ENCODE results near the gene BTBD18.

- no peak for TF ChIP-seq MAX (IDR thresholded peaks at IDR 0.05)
- TF ChIP-seq TAF1 (IDR thresholded peaks at IDR 0.05; ENCODE audit: low read depth) = no peak
- no peak for TF ChIP-seq USF1 (IDR thresholded peaks at IDR 0.05)
- TF ChIP-seq ZBTB7A (IDR thresholded peaks at IDR 0.05; ENCODE audit: low read depth) = no peak
- TF ChIP-seq CEBPB (IDR thresholded peaks at IDR 0.05) = no peak
- no peak for TF ChIP-seq YY1 (IDR thresholded peaks at IDR 0.05; ENCODE audit: low read depth)
- no peak for TF ChIP-seq REST (IDR thresholded peaks at IDR 0.05; ENCODE audit: low read depth)
- no peak for TF ChIP-seq RAD21 (IDR thresholded peaks at IDR 0.05; ENCODE audit: low read depth)
- no peak for TF ChIP-seq CREB1 (IDR thresholded peaks at IDR 0.05; ENCODE audit: low read depth)
- TF ChIP-seq EP300 (IDR thresholded peaks at IDR 0.05; ENCODE audit: borderline replicate concordance) = no peak
- no peak for TF ChIP-seq EGR1 (IDR thresholded peaks at IDR 0.05)
- no peak for TF ChIP-seq NFIC (IDR thresholded peaks at IDR 0.05)
- TF ChIP-seq TCF12 (IDR thresholded peaks at IDR 0.05; ENCODE audit: low read depth) = no peak
- TF ChIP-seq FOXM1 (IDR thresholded peaks at IDR 0.05; ENCODE audit: borderline replicate concordance, low read depth) = no peak
Observed at GRCh38 chr11:57786436-57786835, 34.8 kb upstream of the BTBD18 start.

Measured in Ishikawa (cell line).